ENCODE results near the gene KIF9. TPM values are rescaled to one million over a fixed set of nuclear protein-coding genes. Genes with fewer than 3 reads are reported as not detected.
"Not testable (repeated sequence)": the region's sequence is repeated elsewhere in the genome, so short reads cannot be mapped to it uniquely, and the experiment has no call there.

The KIF9 gene
- polyA plus RNA-seq, 12 donors: 4.8 to 8.9 (median 5.7) TPM; not detected in 2

GRCh38 chr3:47193871-47194859 is 88.4 kb downstream of the KIF9 start:
- no peak for DNase-seq

GRCh38 chr3:47186285-47186684 is 96.3 kb downstream of the KIF9 start:
- no peak for DNase-seq

GRCh38 chr3:47181685-47182084 is 100.9 kb downstream of the KIF9 start:
- DNase-seq: not testable (repeated sequence)

GRCh38 chr3:47180011-47180410 is 102.6 kb downstream of the KIF9 start:
- not testable (repeated sequence) for DNase-seq

Other genes starting within 250 kb of the KIF9 start
- 10 to 100 TPM; 34.7 to 54.7 (median 40.1) TPM for gene SETD2, start 118.7 kb downstream of the KIF9 start, polyA plus RNA-seq (ENCODE audit: insufficient read length in 12 of 12)
- gene KLHL18, start 145 bp upstream of the KIF9 start, polyA plus RNA-seq (ENCODE audit: insufficient read length in 12 of 12): 10 to 100 TPM in 11 of 12 donors, not detected in 1; 11.3 to 19.2 (median 14.0) TPM
- gene PTPN23, start 98.2 kb upstream of the KIF9 start, polyA plus RNA-seq (ENCODE audit: insufficient read length in 12 of 12): 10 to 100 TPM in 11 of 12 donors, not detected in 1; 17.2 to 29.4 (median 19.7) TPM
- gene SCAP, start 193.1 kb upstream of the KIF9 start, polyA plus RNA-seq (ENCODE audit: insufficient read length in 12 of 12): 10 to 100 TPM in 11 of 12 donors, not detected in 1; 38.1 to 63.8 (median 50.1) TPM
- 10 to 100 TPM in 11 of 12 donors, not detected in 1; 22.5 to 34.9 (median 26.3) TPM for gene ELP6, start 230.9 kb upstream of the KIF9 start, polyA plus RNA-seq (ENCODE audit: insufficient read length in 12 of 12)